GM19455 (cell line): ENCODE results near the gene CNRIP1.
"Not testable (repeated sequence)": the region's sequence is repeated elsewhere in the genome, so short reads cannot be mapped to it uniquely, and the experiment has no call there.

ENCODE experiments used
- ATAC-seq: cut with Tn5 transposase; IDR thresholded peaks from one replicate; pipeline ENCODE4 v1.9.1; 2021; ENCODE audit not compliant: unreplicated experiment

Gene CNRIP1

GRCh38 chr2:68319398-68320117 lies at the start of gene CNRIP1:
CNRIP1 (minus strand) TSS chr2:68319949; CDS start chr2:68319400, 549 bp downstream.
- no peak for ATAC-seq

- no peak for ATAC-seq
Observed at GRCh38 chr2:68369337-68369734, 49.6 kb upstream of the CNRIP1 start.

- no peak for ATAC-seq
Observed at GRCh38 chr2:68368654-68369336, 49.0 kb upstream of the CNRIP1 start.

- no peak for ATAC-seq
Observed at GRCh38 chr2:68367953-68368653, 48.4 kb upstream of the CNRIP1 start.

- ATAC-seq: peak; percentile 34
Observed at GRCh38 chr2:68366083-68366560, 46.4 kb upstream of the CNRIP1 start.

- ATAC-seq: peak; percentile 49
Observed at GRCh38 chr2:68365087-68365486, 45.3 kb upstream of the CNRIP1 start, which contains the start of gene PLEK. PLEK (plus strand) TSS chr2:68365282; CDS start chr2:68365352, 70 bp downstream.

- no peak for ATAC-seq
Observed at GRCh38 chr2:68363721-68364120, 44.0 kb upstream of the CNRIP1 start.

GRCh38 chr2:68362749-68363148 lies 43.0 kb upstream of the CNRIP1 start:
- no peak for ATAC-seq

- ATAC-seq: peak; percentile 54
Observed at GRCh38 chr2:68362069-68362468, 42.3 kb upstream of the CNRIP1 start.

GRCh38 chr2:68359889-68360288 lies 40.1 kb upstream of the CNRIP1 start:
- ATAC-seq: no peak

GRCh38 chr2:68357605-68358337 lies 38.0 kb upstream of the CNRIP1 start:
- ATAC-seq: peak; percentile 54

GRCh38 chr2:68356599-68357239 lies 37.0 kb upstream of the CNRIP1 start:
- ATAC-seq: no peak

GRCh38 chr2:68352651-68353391 lies 33.1 kb upstream of the CNRIP1 start:
- ATAC-seq: no peak

- ATAC-seq: no peak
Observed at GRCh38 chr2:68351997-68352396, 32.2 kb upstream of the CNRIP1 start.

GRCh38 chr2:68349091-68349490 lies 29.3 kb upstream of the CNRIP1 start:
- not testable (repeated sequence) for ATAC-seq

- ATAC-seq: no peak
Observed at GRCh38 chr2:68345129-68345875, 25.6 kb upstream of the CNRIP1 start.

- ATAC-seq: no peak
Observed at GRCh38 chr2:68344031-68344430, 24.3 kb upstream of the CNRIP1 start.

GRCh38 chr2:68342470-68342869 lies 22.7 kb upstream of the CNRIP1 start:
- ATAC-seq: no peak

GRCh38 chr2:68341583-68341982 lies 21.8 kb upstream of the CNRIP1 start:
- ATAC-seq: no peak
